ENCODE data around the gene ACTC1. TPM values are rescaled to one million over a fixed set of nuclear protein-coding genes. Genes with fewer than 3 reads are reported as not detected.
"Not testable (repeated sequence)": the region's sequence is repeated elsewhere in the genome, so short reads cannot be mapped to it uniquely, and the experiment has no call there.

The ACTC1 gene
- total RNA-seq (2014; rRNA removed; shearing (Covaris generic)): not detected in 2 replicates
- polyA plus RNA-seq (2015; cell fraction: cytosol; rRNA removed): not detected in 2 replicates
- polyA plus RNA-seq (2015; cell fraction: nucleus; rRNA removed): not detected in 2 replicates

GRCh38 chr15:34795267-34796081 lies at the start of gene ACTC1:
ACTC1 (minus strand) TSS chr15:34795549; CDS start chr15:34794808, 741 bp downstream.
- peak; percentile 52 for DNase-seq (ENCODE audit: low read depth)

GRCh38 chr15:34841262-34841725 lies 45.9 kb upstream of the ACTC1 start:
- DNase-seq (ENCODE audit: low read depth): no peak

DNA sequence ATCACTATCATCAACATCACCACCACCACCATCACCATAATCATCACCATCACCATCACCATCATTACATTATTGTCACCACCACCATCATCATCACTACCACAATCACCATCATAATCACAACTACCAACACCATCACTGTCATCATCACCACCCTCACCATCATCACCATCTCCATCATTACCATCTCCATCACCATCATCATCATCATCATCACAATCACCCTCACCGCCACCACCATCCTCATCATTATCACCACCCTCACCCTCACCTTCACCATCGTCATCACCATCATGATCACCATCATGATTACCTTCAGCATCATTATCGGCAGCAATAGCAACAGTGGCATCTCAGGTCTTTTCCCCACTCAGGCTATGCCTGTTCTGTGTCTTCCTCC lies 42.9 kb upstream of the ACTC1 start:
- DNase-seq (ENCODE audit: low read depth): no peak

GRCh38 chr15:34837246-34838016 lies 42.1 kb upstream of the ACTC1 start:
- DNase-seq (ENCODE audit: low read depth): peak; percentile 92

DNA sequence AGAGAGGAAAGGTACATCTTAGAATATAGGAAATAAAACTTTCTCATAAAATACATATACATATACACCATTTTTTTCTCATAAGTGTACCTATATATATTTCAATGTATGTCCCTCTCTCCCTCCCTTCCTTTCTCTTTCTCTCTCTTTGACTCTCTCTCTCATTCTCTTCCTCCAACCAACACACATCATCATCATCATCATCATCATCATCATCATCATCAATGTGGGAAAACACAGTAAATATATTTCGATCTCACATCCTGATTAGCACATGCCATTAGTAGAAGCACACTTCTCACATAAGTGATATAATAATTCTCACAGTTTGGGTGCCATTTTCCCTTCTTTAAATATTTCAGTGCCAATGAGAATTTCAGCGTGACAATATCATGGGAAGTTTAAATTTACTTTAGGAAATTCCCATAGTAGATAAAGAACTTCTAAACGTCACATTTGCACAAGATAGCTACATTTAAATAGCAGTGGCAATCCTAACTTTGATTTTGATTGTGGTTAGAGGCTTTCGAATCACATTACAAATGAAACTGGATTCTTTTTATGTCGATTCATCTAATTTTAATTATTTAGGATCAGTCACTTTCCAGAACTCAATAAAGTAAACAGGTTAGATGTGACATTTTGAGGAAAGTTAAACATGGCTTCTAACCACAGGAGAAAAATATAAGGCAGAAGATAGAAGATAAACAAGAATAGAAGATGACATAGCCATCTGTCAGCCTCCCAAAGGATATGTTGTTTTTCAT lies 33.0 kb upstream of the ACTC1 start:
- DNase-seq (ENCODE audit: low read depth): no peak

- DNase-seq (ENCODE audit: low read depth): no peak
Measured at GRCh38 chr15:34821831-34822230, 26.5 kb upstream of the ACTC1 start.

GRCh38 chr15:34820110-34820509 lies 24.8 kb upstream of the ACTC1 start:
- no peak for DNase-seq (ENCODE audit: low read depth)

GRCh38 chr15:34818526-34818925 lies 23.2 kb upstream of the ACTC1 start:
- no peak for DNase-seq (ENCODE audit: low read depth)

DNA sequence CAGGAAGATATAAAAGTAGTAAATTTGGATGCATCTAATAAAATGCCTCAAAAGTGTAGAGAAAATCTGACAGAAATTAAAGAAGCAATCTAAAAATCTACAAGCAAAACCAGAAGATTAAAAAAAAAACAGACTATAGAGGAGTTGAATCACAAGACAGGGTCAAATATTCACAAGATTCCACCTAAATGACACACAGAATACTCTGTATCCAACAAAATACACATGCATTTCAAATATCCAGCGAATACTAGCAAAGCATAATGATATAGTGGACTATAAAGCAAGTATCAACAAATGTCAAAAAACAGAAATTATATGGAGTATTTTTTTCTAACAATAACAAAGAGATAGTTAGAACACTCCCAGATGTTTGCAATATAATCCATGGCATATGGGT lies 20.5 kb upstream of the ACTC1 start:
- DNase-seq (ENCODE audit: low read depth): no peak

DNA sequence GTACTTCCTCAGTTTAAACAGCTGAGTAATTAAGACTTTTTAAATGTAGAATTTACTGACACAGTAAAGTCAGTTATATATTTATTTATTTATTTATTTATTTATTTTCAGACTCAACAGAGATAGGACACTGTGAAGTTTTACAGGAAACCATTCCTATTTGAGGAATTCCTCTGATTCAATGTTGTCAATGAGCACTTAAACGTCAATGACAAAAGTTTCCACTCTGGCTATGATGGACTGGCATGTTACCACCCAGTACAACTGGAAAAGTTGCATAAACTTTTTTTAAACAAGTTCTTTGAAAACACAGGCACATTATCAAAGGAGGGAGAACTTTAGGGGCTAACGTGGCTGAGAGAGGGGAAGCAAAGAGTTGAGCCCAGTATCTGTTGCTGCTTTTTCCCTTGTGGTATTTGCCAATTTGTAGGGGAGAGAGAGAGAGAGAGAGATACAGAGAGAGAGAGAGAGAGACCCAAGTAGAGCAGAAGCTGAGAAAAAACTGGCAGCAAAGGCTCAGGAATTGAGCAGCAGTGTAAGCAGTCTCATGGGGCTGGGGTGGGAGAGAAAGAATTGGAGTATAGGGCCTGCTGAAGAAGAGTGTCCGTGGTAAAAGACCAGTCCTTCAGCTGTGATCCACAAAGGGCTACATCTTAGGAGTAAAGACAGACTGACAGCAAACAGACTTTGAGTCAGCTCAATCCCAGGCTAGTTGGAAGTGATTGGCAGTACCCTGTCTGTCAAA lies 18.3 kb upstream of the ACTC1 start:
- DNase-seq (ENCODE audit: low read depth): no peak

DNA sequence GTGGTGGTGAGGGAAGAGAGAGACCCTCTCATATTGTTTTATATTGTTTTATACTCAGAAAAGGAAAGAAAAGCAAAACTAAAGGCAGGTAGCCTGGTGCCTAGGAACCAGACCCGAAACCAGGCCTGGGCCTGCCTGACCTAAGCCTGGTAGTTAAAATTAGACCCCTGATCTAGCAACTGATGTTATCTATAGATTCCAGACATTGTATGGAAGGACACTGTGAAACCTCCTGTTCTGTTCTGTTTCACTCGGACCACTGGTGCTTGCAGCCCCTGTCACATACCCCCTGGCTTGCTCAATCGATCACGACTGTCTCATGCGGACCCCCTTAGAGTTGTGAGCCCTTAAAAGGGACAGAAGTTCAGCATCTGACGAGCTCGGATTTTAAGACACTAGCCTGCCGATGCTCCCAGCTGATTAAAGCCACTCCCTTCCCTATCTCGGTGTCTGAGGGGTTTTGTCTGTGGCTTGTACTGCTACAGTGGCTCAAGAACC lies 17.6 kb upstream of the ACTC1 start:
- not testable (repeated sequence) for DNase-seq (ENCODE audit: low read depth)

DNA sequence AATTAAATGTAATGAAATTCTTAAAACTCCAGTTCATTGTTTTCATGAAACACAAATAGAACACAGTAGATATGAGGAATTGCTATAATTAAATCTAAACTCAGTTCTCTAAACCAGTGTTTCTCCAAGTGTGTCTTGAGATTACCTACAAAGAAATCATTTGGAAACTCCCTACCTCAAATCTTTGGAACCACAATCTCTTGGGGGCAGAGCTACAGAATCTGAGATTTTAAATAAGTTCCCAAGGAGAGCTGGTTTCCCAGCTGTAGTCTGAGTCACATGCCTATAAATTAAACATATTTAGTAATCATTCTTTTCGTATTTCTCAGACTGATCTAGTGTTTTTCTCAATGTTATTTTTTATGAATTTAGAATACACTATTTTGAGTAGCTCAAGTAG lies 17.0 kb upstream of the ACTC1 start:
- no peak for DNase-seq (ENCODE audit: low read depth)

DNA sequence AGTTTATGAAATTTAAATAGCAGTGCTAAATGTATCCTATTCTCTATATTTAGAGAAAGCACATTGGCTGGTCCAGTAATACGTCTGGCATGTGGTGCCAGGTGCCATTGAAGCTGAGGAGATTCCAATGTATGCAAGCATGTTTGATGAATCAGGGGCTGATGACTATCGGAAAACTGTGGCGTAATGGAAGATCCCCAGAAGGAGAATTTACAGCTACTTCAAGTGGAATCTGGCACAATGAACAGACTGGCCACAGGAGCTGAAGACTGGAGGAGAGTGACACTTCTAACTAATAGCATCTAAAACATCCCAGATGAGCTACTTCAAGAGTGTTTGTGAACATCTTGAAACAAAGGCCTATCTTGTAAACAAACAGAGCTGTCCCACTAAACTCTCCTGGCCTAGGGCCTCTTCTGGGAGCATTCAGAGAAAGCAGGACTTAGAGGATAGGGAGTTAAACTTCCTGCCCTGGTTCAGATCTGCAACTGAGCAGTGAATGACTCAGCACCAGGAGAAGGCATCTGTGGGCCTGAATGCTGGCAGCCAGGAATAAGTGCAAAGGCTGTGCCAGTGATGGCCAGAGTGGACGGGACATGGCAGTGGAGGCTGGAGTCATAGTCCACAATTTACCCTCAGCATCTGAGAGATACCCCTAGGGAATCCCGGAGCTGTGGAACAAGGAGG lies 15.2 kb upstream of the ACTC1 start:
- DNase-seq (ENCODE audit: low read depth): peak; percentile 89

- DNase-seq (ENCODE audit: low read depth): no peak
Measured at GRCh38 chr15:34809186-34809585, 13.8 kb upstream of the ACTC1 start.

DNA sequence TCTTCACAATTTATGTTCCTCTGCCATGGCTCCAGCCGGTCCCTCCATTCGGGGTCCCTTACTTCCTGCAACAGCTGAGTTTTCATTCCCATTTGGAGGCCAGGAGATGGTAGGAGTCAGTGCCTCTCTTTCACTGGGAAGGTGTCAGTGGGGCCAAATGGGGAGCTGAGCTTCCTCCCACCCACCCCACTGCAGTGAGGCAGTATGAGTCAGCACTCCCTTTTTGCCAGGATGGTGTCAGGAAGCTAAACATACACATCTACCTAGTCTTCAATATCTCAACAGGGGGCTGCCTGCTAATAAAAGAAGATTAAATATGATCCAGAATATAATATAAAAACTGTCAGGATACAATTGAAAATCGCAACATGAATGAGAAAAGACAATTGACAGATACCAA lies 12.7 kb upstream of the ACTC1 start:
- peak; percentile 71 for DNase-seq (ENCODE audit: low read depth)

DNA sequence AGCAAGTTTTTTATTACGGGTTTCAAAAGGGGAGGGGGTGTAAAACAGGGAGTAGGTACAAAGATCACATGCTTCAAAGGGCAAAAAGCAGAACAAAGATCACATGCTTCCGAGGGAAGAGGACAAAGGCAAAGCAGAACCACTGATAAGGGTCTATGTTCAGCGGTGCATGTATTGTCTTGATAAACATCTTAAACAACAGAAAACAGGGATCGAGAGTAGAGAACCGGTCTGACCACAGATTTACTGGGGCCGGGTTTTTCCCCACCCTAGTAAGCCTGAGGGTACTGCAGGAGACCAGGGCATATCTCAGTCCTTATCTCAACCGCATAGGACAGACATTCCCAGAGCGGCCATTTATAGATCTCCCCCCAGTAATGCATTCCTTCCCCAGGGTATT lies 11.9 kb upstream of the ACTC1 start:
- DNase-seq (ENCODE audit: low read depth): not testable (repeated sequence)

DNA sequence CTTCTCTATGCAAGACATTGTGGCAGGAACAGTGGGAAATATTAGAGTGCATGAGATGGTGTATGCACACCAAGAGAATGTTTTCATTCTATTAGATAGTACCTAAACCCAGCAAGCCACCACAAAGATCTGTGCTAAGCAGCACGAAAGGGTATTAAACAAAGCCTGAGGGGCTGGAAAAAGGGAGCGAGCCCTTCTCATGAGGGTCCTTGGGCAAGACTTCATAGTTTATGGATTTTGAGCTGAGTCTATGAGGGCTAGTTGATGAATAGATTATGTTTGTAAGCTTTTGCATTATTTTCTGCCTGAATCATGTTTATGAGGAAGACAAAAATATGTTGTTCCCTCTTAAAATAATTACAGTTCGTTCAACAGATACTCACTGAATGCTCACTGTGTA lies 9.4 kb upstream of the ACTC1 start:
- DNase-seq (ENCODE audit: low read depth): no peak

GRCh38 chr15:34804113-34804512 lies 8.8 kb upstream of the ACTC1 start:
- DNase-seq (ENCODE audit: low read depth): no peak

GRCh38 chr15:34802803-34803750 lies 7.7 kb upstream of the ACTC1 start:
- DNase-seq (ENCODE audit: low read depth): no peak
